Stimulated activated CD8-positive, alpha-beta memory T cell treated with anti-CD3 and anti-CD28 coated beads, Interleukin-4, amount 100 ng/mL, for 1 hour (primary cell): Measurements from ENCODE around the gene LACTBL1.
A peak's percentile ranks its signal among the peaks of the same experiment; 100 is the strongest.
"Not testable (repeated sequence)": the region's sequence is repeated elsewhere in the genome, so short reads cannot be mapped to it uniquely, and the experiment has no call there.

Source experiments
- DNase-seq, 2 donors: peaks; one replicate each; pipeline ENCODE4 v3.0.0-alpha.2; 2020; ENCODE audit warnings: low read depth in 2 of 2, low spot score in 1 of 2

LACTBL1 gene, protein sequence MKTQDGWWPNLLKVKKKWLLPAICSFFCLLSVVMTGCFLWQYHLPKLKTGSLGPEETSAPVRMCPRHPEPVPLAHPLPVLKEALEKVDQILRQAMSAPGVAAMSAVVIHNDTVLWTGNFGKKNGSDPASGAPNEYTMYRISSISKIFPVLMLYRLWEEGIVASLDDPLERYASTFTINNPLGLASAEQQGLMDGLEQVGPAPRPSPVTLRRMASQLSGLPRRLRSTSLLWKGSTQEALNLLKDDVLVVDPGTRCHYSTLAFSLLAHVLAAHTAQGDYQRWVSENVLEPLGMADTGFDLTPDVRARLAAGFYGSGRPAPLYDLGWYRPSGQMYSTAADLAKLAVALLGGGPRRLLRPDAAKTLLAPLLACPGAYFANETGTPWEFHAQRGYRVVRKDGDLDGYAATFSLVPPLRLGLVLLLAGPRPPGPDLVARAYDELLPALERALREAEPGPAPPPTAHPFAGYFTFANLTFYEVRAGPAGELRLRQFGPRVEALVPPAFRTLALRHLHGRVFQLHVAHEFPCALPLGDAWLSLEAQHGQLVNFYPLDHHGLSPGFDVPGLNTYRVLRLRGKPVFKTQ

DNA sequence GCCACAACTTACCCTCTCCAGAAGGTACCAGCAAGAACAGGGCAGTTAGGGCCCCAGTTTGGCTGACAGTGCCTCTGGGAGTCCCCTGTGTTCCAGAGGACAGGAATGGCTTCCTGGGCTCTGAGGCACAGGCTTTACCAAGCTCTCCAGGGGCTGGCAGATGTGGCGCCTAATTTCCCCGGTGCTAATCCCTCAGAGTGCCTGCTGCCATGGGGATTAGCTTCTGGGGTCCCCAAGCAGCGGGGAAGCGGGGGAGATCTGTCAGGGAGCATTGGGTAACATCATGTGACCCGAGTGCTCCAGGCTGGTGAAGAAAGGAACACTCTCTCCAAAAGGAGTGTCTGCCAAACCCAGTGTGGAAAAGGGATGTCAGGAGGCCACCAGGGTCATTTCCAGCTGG lies at the start of gene LACTBL1:
TSS of gene LACTBL1 (minus strand) at position 107 of the 400 bp plus-strand sequence. CDS start 550 bp downstream, outside the sequence.
- DNase-seq = no peak

DNA sequence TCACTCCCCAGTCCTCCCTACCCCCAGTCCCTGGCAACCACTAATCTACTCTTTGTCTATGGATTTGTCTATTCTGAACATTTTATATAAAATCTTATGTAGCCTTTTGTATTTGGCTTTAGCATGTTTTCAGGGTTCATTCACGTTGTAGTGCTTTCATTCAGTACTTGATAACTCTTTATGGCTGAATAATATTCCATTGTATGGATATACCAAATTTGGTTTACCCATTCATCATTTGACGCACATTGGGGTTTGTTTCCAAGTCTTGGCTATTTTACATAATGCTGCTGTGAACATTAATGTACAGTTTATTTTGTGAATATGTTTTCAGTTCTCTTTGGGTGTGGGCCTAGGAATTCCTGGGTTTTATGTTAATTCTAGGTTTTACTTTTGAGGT lies 49.2 kb upstream of the LACTBL1 start:
- no peak for DNase-seq

DNA sequence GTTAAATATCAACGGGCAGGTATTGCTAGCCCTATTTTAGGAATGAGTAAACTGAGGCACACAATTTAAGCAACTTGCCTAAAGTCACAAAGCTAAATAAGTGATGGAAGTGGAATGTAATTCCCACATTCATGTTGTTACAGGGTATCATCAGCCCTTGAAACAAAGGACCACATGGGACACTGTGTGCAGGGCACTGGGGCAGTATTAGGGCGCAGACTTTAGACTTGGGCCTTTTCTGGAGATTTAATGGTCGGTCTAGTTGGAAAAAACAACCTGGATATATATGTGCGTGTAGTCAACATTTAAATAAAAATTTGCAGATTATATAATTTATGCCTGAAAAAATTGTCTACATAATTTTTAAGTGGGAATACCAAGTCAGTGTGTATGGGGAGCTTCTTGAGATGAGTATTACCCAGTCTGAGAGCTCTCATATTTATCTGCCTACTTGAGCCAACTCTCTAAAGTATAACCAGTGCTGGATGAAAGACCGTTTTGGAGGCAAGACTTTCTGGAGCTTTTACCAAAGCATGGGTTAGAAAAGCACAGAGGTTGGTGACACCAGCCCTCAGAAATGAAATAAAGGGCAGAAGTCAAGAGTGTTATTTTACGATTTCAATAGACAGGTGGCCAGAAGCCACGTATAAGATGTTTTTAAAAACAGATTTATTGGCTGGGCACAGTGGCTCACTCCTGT lies 48.2 kb upstream of the LACTBL1 start:
- DNase-seq = no peak

DNA sequence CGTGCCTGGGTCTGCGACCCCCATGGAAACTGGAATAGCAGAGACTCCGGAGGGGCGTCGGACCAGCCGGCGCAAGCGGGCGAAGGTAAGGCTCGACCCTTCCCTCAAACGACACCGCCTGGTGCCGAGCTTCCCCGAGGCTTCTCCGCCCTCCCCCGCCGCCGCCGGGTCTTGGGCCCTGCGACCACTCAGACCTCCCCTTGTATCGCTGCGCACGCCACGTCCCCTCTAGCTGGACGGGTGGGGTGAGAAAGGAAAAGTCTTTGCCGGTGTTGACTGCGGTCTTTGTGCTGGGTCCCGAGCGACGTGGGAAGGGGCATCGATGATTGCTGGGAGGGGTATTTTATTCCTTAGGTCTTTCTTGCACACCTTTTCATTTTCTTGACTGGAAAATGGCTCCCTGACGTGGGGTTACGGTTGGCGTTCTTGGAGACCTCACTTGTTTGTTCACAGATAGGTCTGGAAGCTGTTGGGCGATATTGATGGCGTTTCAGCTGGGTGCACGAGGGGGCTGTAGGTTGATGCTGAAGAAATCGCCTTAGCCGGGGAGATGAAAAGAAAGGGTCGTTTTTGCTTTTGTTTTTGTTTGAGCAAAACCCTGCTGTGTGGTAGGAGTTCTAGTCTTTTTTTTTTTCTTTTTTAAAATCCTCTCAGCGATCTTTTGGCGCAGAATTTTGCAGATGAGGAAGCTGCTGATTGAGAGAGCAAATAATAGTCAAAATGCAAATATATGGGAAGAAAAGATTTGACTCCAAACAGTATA lies 47.4 kb upstream of the LACTBL1 start:
- no peak for DNase-seq

DNA sequence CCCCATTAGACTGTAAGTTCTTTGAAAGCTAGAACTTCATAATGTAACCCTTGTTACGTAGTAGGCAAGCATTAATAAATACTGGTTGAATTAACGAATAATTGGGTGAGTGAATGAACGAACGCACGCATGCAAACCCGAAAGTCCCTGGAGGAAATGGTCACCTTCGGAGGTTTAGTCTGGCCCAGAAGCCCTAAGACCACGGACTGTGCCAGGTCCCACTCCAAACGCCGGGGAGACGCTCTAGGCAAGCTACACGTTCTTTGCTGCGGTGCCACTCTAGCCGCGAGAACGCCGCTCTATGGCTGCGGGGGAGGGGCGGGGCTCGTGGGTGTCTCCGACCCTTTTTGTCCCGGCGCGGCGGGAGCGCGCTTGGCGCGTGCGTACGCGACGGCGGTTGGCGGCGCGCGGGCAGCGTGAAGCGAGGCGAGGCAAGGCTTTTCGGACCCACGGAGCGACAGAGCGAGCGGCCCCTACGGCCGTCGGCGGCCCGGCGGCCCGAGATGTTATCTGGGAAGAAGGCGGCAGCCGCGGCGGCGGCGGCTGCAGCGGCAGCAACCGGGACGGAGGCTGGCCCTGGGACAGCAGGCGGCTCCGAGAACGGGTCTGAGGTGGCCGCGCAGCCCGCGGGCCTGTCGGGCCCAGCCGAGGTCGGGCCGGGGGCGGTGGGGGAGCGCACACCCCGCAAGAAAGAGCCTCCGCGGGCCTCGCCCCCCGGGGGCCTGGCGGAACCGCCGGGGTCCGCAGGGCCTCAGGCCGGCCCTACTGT lies 46.6 kb upstream of the LACTBL1 start, which contains the start of gene KDM1A:
TSS of gene KDM1A (plus strand) at position 375 of the 769 bp plus-strand sequence. CDS start at position 504, 129 bp downstream.
- DNase-seq = peak; percentile 79 to 89

DNA sequence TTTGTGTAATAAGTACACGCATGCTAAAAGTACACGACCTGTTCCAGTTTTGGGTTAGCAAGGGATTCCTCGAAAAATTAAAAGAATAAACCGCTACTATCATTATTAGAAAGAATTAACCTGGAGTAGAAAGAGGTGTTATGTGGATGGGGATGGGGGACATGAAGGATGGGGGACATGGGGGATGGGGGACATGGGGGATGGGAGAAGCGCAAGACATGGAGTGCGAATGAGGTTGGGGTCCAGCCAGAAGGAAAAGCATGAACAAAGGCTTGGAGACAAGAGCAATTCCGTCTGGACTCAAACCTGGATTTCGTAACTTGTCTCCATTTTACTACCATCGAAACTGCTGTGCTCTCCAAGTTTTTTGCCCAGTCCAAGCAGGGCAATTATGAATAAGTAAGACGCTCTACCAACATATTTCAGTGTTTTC lies 46.0 kb upstream of the LACTBL1 start:
- DNase-seq = no peak

DNA sequence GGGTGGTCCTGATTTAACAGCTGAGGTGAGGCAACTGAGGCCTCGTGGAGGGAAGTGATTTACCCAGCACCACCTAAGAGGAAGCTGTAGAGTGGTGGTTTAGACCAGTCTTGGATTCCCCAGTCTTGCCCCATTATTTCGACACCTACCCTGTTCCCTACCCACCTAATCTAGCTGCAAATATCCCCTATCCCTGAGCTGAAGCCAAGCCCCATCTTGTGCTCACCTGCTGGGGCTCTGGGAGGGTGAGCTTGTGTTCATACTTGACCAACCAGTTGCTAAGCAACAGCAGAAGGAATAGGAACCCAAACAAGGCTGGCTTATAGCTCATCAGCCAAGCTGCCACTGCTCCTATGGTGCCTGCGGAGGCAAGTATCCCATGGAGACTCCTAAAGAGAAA lies 41.0 kb upstream of the LACTBL1 start:
- no peak for DNase-seq

DNA sequence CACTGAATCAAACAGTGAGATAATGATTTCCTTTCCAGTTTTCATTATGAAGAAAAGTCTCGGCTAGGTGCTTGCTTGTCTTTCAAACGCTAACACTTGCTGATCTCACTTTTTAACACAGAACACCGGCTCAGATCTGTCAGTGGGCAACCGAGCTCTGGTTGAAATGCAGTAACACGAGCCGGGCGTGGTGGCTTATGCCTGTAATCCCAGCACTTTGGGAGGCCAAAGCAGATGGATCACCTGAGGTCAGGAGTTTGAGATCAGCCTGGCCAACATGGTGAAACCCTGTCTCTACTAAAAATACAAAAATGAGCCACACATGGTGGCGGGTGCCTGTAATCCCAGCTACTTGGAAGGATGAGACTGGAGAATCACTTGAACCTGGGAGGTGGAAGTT lies 37.4 kb upstream of the LACTBL1 start:
- not testable (repeated sequence) for DNase-seq

DNA sequence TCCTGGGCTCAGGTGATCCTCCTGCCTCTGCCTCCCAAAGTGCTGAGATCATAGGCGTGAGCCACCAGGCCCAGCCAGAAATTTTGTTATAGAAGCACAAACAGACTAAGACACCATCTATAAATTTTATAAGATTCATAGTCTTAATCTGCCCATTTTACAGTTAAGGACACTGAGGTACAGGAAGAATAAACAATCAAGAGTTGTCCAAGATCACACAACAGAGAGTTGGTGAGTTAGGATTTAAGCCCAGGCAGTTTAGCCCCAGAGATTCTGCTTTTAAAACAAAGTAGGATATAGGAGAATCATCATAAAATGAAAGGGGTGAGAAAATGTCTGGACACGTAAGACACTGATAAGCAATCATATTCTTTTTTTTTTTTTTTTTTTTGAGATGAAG lies 36.2 kb upstream of the LACTBL1 start:
- DNase-seq = no peak

DNA sequence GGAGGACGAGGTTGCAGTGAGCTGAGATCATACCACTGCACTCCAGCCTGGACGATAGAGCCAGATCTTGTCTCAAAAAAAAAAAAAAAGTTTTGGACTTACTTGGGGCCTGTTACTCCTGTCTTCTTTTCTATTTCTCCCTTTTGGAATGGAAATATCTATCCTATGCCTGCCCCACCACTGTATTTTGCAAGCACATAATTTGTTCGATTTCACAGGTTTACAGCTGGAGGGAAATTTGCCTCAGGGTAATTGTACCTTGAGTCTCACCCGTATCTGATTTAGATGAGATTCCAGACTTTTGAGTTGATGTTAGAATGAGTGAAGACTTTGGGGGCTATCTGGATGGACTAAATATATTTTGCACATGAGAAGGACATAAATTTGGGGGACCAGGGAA lies 34.4 kb upstream of the LACTBL1 start:
- DNase-seq = no peak

DNA sequence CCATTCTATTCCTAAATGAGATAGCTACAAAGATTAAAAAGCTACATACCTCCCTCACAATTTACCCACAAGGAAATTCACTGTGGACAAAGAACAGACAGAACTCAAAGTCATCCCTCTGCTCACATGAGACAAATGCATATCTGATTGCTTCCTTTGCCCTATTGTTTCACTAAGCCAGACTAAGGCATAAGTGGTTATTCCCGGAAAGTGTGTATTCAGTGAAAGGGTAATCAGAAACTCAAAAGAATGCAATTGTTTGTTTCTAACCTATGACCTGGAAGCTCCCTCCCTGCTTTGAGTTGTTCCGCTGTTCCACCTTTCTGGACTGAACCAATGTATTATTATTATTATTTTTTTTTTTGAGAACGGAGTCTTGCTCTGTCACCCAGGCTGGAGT lies 32.1 kb upstream of the LACTBL1 start:
- not testable (repeated sequence) for DNase-seq

DNA sequence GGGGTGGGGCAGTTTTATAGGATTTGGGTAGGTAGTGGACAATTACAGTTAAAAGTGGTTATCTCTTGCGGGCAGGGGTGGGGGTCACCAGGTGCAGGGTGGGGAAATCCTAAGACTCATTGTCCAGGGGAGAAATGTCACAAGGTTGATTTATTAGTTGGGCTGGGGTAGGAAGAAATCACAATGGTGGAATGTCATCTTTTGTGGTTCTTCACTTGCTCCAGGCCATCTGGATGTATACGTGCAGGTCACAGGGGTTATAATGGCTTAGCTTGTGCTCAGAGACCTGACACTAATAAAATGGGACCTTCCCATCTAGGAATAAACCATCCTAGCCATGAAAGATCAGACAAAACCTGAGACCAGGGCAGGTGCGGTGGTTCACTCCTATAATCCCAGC lies 31.4 kb upstream of the LACTBL1 start:
- no peak for DNase-seq

DNA sequence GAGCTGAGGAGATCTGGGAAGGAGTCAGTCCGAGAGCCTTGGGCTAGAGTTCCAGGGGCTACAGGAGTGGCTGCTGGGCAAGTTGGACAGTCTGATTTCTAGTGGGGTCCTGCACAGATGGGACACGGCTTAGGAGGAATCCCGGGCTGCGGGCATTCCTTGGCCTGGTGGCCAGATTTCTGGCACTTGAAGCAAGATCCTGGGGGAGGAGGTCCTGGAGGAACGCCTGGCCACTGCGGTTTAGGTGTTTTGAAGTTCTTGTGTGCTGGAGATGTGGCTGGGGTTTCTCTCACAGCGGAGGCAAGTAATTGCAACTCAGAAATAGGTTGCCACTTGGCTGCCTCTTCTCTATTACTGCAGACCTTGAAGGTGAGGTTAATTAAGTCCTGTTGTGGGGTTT lies 29.6 kb upstream of the LACTBL1 start:
- DNase-seq = not testable (repeated sequence)

DNA sequence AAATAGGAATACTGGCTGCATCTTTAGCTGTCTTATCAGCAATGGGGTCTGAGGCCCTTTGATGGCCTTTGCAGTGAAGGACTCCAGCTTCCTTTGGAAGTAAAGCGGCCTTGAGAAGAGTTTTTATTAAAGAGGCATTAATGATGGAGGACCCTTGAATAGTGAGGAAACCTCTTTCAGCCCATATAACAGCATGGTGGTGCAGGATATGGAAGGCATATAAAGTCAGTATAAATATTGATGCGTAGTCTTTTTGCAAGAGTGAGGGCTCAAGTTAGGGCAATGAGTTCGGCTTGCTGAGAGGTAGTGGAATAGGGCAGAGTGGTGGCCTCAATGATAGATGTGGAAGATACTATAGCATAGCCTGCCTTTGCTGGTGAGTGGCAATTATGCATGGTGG lies 27.5 kb upstream of the LACTBL1 start:
- DNase-seq = not testable (repeated sequence)

DNA sequence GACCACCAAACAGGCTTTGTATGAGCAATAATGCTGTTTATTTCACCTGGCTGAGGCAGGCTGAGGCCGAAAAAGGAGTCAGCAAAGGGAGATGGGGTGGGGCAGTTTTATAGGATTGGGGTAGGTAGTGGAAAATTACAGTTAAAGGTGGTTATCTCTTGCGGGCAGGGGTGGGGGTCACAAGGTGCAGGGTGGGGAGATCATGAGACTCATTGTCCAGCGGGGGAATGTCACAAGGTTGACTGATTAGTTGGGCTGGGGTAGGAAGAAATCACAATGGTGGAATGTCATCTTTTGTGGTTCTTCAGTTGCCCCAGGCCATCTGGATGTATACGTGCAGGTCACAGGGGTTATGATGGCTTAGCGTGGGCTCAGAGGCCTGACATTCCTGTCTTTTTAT lies 24.9 kb upstream of the LACTBL1 start:
- not testable (repeated sequence) for DNase-seq

DNA sequence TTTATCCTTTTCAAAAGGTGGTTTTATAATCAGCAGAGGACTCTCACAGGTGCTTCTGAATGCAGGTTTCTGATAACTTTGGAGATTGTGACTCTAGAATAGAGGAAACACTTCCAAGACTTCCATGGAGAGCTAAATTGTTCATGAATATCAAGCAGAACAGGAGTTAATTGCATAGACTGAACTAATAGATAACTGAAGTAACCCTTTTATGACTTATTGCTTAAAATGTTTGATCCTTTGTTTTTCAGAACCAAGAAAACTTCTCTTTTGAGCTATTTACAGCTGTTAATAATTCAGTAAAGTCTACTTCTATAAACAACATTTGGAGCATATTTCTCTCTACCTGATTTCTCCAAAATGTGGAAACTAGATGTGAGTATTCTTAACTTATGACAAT lies 23.1 kb upstream of the LACTBL1 start:
- no peak for DNase-seq

DNA sequence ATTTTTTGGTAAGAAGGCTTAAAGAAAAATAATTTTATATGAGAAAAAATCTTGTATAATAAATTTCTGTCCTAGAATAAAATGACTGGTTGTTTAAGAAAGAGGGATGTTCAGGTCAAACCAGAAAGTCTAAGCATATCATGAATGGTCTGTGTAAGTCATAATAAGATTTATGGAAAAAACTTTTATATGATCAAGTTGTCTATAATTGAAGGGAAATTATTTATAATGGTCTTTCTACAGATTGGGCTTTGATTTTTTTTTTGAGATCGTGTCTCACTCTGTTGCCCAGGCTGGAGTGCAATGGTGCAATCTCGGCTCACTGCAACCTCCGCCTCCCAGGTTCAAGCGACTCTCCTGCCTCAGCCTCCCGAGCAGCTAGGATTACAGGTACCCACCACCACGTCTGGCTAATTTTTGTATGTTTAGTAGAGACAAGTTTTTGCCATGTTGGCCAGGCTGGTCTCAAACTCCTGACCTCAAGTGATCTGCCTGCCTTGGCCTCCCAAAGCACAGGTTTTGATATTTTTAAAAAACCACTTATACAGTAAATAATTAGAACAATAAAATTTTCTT lies 20.6 kb upstream of the LACTBL1 start:
- DNase-seq = not testable (repeated sequence)

DNA sequence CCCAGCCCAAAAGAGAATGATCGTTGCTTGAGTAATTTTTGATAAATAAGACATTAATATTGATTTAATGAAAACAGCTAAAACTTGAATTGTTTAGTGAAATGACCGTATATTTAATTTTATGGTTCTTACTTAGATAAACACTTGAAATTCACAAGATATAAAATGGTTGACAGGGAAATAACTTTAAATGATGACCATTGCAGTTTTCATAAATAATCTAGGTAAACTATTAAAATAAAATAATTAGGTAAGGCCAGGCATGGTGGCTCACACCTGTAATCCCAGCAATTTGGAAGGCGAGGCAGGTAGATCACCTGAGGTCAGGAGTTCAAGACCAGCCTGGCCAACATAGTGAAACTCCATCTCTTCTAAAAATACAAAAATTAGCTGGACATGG lies 19.7 kb upstream of the LACTBL1 start:
- DNase-seq = not testable (repeated sequence)

DNA sequence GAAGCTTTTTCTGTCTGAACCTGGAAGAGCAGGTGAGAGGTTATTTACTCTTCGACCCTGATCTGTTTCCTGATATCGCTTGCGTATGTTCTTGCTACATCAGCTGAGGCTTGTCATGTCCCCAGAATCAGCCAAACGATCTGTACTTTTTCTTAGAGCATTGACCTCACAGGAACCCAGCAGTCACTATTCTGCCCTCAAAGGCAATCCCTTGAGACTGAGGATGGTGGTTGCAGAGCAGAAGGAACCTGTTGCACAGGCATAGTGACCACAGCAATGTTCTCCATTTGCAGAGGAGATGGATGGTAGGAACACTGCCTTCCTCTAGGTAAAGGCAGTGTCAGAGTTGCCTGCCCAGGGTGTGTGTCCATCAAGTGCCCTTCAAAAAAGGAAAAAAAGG lies 11.3 kb upstream of the LACTBL1 start:
- DNase-seq = no peak

DNA sequence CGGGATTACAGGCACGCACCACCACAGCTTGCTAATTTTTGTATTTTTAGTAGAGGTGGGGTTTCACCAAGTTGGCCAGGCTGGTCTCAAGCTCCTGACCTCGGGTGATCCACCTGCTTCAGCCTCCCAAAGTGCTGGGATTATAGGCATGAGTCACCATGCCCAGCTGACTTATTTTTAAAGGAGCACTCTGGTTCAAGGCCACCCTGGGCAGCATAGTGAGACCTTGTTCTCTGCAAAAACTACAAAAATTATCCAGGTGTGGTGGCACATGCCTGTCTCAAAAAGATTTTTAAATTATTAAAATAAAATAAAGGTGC lies 7.8 kb upstream of the LACTBL1 start:
- not testable (repeated sequence) for DNase-seq
